Activated B cell treated with CpG ODN at 0.5 μM for 24 hours (primary cell): ENCODE results near the gene RTN4. TPM values are rescaled to one million over a fixed set of nuclear protein-coding genes. Genes with fewer than 3 reads are reported as not detected.

ENCODE experiments used
- ATAC-seq: fragments of 200-7000 bp; cut with Tn5 transposase; one replicate; pipeline ENCODE4 v1.10.0; 2021; ENCODE audit warnings: low read depth, mild to moderate bottlenecking, moderate library complexity
- CTCF ChIA-PET: fragments of 350-600 bp; sonication (Branson Sonifier 250); formaldehyde crosslinking; loops from one replicate; lab custom pipeline; 2021; ENCODE audit warnings: antibody characterized with exemption; lab: Charles Lee
- POLR2A ChIA-PET: fragments of 350-600 bp; sonication (Branson Sonifier 250); formaldehyde crosslinking; loops from one replicate; lab custom pipeline; 2021; ENCODE audit warnings: antibody characterized with exemption; lab: Charles Lee
- DNase-seq: peaks from one replicate; pipeline ENCODE4 v3.0.0; 2022
- H3K27ac Mint-ChIP-seq: one replicate; pipeline ENCODE4 v1.8.0; 2020; ENCODE audit warnings: mixed read lengths
- H3K27me3 Mint-ChIP-seq: one replicate; pipeline ENCODE4 v1.8.0; 2021; ENCODE audit warnings: mixed read lengths
- H3K36me3 Mint-ChIP-seq: one replicate; pipeline ENCODE4 v1.8.0; 2021; ENCODE audit warnings: low read depth, mixed read lengths
- H3K4me1 Mint-ChIP-seq: one replicate; pipeline ENCODE4 v1.8.0; 2021; ENCODE audit warnings: mixed read lengths
- H3K4me3 Mint-ChIP-seq: one replicate; pipeline ENCODE4 v1.8.0; 2020; ENCODE audit warnings: mild to moderate bottlenecking, mixed read lengths
- H3K9me3 Mint-ChIP-seq: one replicate; pipeline ENCODE4 v1.8.0; 2020; ENCODE audit warnings: mixed read lengths
- CTCF ChIP-seq: fragments of 200-600 bp; IDR thresholded peaks from one replicate; pipeline ENCODE4 v1.8.0; 2022; ENCODE audit warnings: antibody characterized with exemption, mild to moderate bottlenecking
- intact Hi-C: fragments of 100-400 bp; cut with micrococcal nuclease; formaldehyde crosslinking; loops from one replicate; pipeline ENCODE4 v1.15.1; 2024
- total RNA-seq: library from RNA; stranded (reverse); gene quantifications from 2 replicates; pipeline ENCODE4 v1.2.3, GENCODE V29; 2022

RTN4 gene
- total RNA-seq, 1 donor from 2014 or later = 60.5 TPM

DNA sequence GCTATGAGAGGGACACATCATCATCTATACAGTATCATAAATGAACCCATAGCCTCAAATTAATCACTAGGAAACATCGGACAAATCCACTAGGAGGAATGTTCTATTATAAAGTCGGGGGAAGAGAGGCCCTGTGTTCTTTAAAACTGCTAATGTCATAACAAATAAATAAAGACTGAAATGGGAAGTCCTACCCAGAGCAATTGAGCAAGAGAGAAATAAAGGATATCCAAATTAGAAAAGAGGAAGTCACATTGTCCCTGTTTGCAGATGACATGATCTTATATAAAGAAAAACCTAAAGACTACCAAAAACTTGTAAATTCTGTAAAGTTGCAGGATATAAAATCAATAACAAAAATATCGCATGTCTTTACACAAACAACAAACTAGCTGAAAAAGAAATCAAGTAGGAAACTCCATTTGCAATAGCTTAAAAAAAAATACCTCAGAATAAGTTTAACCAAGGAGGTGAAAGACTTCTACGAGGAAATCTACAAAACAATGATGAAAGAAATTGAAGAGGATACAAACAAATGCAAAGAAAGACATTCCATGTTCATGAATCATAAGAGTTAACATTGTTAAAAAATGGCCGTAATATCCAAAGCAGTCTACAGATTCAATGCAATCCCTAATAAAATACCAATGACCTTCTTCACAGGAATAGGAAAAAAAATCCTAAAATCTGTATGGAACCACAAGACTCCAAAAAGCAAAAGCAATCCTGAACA is 30.6 kb downstream of the RTN4 start:
- no peak for TF ChIP-seq CTCF
- POLR2A ChIA-PET = interaction anchor here (2.2 kb wide), 1 partner anchor 31 kb away, joined by 7 read pairs; the partner anchor contains the start of gene RTN4
- peak; percentile 59 for ATAC-seq

DNA sequence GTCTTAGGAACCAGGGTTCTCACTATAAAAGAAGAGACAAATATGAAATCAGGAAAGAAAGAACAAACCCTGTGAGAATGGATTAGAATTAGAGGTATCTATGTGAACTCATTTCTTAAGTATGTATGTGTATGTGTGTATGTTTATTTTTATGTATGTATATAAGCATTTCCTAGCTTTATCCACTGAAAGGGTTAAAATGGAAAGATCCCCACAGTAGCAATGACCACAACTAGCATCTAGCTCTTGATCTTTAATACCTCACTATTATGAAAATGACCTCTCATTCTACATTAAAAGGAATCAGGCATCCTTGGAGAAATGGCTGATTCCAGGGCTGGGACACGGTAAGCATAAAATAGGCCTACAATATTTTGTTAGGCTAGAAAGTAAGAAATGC is 31.6 kb downstream of the RTN4 start:
- intact Hi-C loops = loop anchor here (1.0 to 10.0 kb wide), 3 partner anchors 116 to 354 kb away; no protein-coding TSS in a partner anchor
- Mint-ChIP-seq H3K4me3 (no peak overlapping the region), H3K27ac (peak overlapping the region; percentile 52), H3K27me3 (no peaks in the 10 kb centered on the region), H3K36me3 (no peaks in the 10 kb centered on the region), H3K9me3 (no peaks in the 10 kb centered on the region), H3K4me1 (peaks cover 33% of the 10 kb centered on the region)
- DNase-seq (no peak), ATAC-seq (no peak)
- TF ChIP-seq CTCF = no peak
- CTCF ChIA-PET = interaction anchor here (0.7 to 1.3 kb wide), 3 partner anchors 145 to 264 kb away, joined by 3 to 8 read pairs (median 4); no protein-coding TSS in a partner anchor
- POLR2A ChIA-PET = interaction anchor here (0.5 to 2.2 kb wide), 2 partner anchors 32 to 132 kb away, joined by 7 read pairs; partner anchors contain the start of gene RTN4

More for the DNA sequence above, 30.6 kb downstream of the RTN4 start:
- Mint-ChIP-seq H3K9me3 (no peaks in the 10 kb centered on the region), H3K36me3 (no peaks in the 10 kb centered on the region), H3K27me3 (no peaks in the 10 kb centered on the region), H3K4me1 (peaks cover 33% of the 10 kb centered on the region), H3K27ac (peak overlapping the region; percentile 76), H3K4me3 (peak overlapping the region; percentile 25)
- intact Hi-C loops = loop anchor here (1.0 to 10.0 kb wide), 3 partner anchors 117 to 355 kb away; no protein-coding TSS in a partner anchor
- CTCF ChIA-PET = interaction anchor here (1.3 kb wide), 1 partner anchor 149 kb away, joined by 8 read pairs; no protein-coding TSS in a partner anchor
- DNase-seq = no peak

DNA sequence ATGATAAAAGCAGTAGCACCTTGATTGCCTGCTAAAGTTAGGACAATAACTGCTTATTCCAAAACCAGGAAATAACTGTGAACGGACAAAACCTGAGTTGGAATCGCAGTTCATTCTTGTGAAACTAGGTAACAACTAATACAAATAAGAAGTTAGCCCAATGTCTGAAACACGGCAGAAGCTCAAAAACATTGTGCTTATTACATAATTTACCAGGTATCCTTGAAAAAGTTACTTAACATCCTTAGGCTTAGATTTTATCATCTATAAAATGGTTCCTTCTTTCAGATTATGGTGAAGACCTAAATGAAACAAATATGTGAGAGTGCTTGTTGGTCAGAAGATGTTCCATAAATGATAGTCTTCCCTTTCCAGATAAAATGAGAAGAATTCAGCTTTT is 32.4 kb downstream of the RTN4 start:
- POLR2A ChIA-PET = interaction anchor here (0.7 to 2.2 kb wide), 2 partner anchors 32 to 151 kb away, joined by 4 to 7 read pairs; partner anchors contain the start of gene RTN4
- Mint-ChIP-seq H3K27me3 (no peaks in the 10 kb centered on the region), H3K4me1 (peaks cover 37% of the 10 kb centered on the region)

GRCh38 chr2:55017428-55017827 is 32.8 kb downstream of the RTN4 start:
- POLR2A ChIA-PET = no interaction called here
- Mint-ChIP-seq H3K4me3 (no peak overlapping the region), H3K4me1 (peaks cover 40% of the 10 kb centered on the region), H3K27ac (no peak overlapping the region), H3K27me3 (no peaks in the 10 kb centered on the region), H3K9me3 (no peaks in the 10 kb centered on the region), H3K36me3 (no peaks in the 10 kb centered on the region)
- ATAC-seq (no peak), DNase-seq (no peak)
- TF ChIP-seq CTCF = no peak
- intact Hi-C loops = loop anchor here (5.0 to 10.0 kb wide), 2 partner anchors 115 to 353 kb away; no protein-coding TSS in a partner anchor
- CTCF ChIA-PET = interaction anchor here (6.6 to 9.2 kb wide), 2 partner anchors 150 to 158 kb away, joined by 51 to 96 read pairs; no protein-coding TSS in a partner anchor

More for the DNA sequence above, 32.4 kb downstream of the RTN4 start:
- no peak for ATAC-seq
- no peak for TF ChIP-seq CTCF
- Mint-ChIP-seq H3K9me3 (no peaks in the 10 kb centered on the region), H3K36me3 (no peaks in the 10 kb centered on the region), H3K4me3 (no peak overlapping the region), H3K27ac (no peak overlapping the region)
- no peak for DNase-seq
- intact Hi-C loops = loop anchor here (5.0 to 10.0 kb wide), 2 partner anchors 116 to 353 kb away; no protein-coding TSS in a partner anchor
- CTCF ChIA-PET = interaction anchor here (0.6 to 6.6 kb wide), 3 partner anchors 146 to 157 kb away, joined by 3 to 51 read pairs (median 3); no protein-coding TSS in a partner anchor
